Testis (tissue), 2 donors: ENCODE measurements around the gene PIR.

Experiments used
- CTCF ChIP-seq, 3 experiments: fragments of 450-650 bp in 2 of 3; fragments of 200-600 bp in 1 of 3; sonication (generic) in 1 of 3; IDR thresholded peaks; one replicate each; pipeline ENCODE4 v1.5.1; 2016 to 2019; ENCODE audit warnings: antibody characterized with exemption in 3 of 3, mild to moderate bottlenecking in 2 of 3, moderate library complexity in 1 of 3
- POLR2A ChIP-seq: fragments of 450-650 bp; IDR thresholded peaks from one replicate; pipeline ENCODE4 v1.6.1; 2017; ENCODE audit warnings: antibody characterized with exemption, mild to moderate bottlenecking, moderate library complexity

- no peak for TF ChIP-seq CTCF (IDR thresholded peaks at IDR 0.05)
- no peak for TF ChIP-seq POLR2A
Measured at GRCh38 chrX:15399962-15400391, 93.2 kb downstream of the PIR start.
